Activated CD8-positive, alpha-beta memory T cell treated with anti-CD3 and anti-CD28 coated beads for 48 hours (primary cell): Measurements from ENCODE around the gene CHM.
"Not testable (repeated sequence)": the region's sequence is repeated elsewhere in the genome, so short reads cannot be mapped to it uniquely, and the experiment has no call there.

Source experiments
- DNase-seq, 3 experiments: peaks; one replicate each; pipeline ENCODE4 v3.0.0-alpha.2; 2020; ENCODE audit warnings: low read depth in 2 of 3, low spot score in 2 of 3

The CHM gene

GRCh38 chrX:86047174-86047935 is at the start of gene CHM:
CHM (minus strand) TSS chrX:86047558; CDS start chrX:86047532, 26 bp downstream.
- peak; percentile 13 to 18 (median 15) for DNase-seq

- no peak for DNase-seq
These were observed 31.3 kb upstream of the CHM start for GRCh38 chrX:86078650-86079049.

GRCh38 chrX:86066998-86067397 is 19.6 kb upstream of the CHM start:
- DNase-seq = no peak

- no peak for DNase-seq
These were observed 14.0 kb upstream of the CHM start for GRCh38 chrX:86061407-86061806.

GRCh38 chrX:86051741-86052140 is 4.4 kb upstream of the CHM start:
- no peak for DNase-seq

GRCh38 chrX:86047936-86048280 is 550 bp upstream of the CHM start:
- no peak for DNase-seq

- DNase-seq = no peak
These were observed 3.1 kb downstream of the CHM start for GRCh38 chrX:86044216-86044615.

GRCh38 chrX:86039625-86040568 is 7.5 kb downstream of the CHM start:
- DNase-seq = no peak

- no peak for DNase-seq
These were observed 14.0 kb downstream of the CHM start for GRCh38 chrX:86033385-86033784.

- DNase-seq = no peak
These were observed 18.7 kb downstream of the CHM start for GRCh38 chrX:86028681-86029080.

- DNase-seq = no peak
These were observed 23.5 kb downstream of the CHM start for GRCh38 chrX:86023811-86024210.

GRCh38 chrX:86021652-86022289 is 25.6 kb downstream of the CHM start:
- DNase-seq = no peak

- DNase-seq = no peak
These were observed 31.2 kb downstream of the CHM start for GRCh38 chrX:86016139-86016538.

- DNase-seq = not testable (repeated sequence)
These were observed 32.4 kb downstream of the CHM start for GRCh38 chrX:86014959-86015358.

- DNase-seq = no peak
These were observed 32.9 kb downstream of the CHM start for GRCh38 chrX:86014421-86014820.

GRCh38 chrX:86013792-86014191 is 33.6 kb downstream of the CHM start:
- no peak for DNase-seq

GRCh38 chrX:86012188-86012587 is 35.2 kb downstream of the CHM start:
- DNase-seq = no peak

- DNase-seq = not testable (repeated sequence)
These were observed 37.6 kb downstream of the CHM start for GRCh38 chrX:86009803-86010202.

GRCh38 chrX:86007891-86008290 is 39.5 kb downstream of the CHM start:
- DNase-seq = not testable (repeated sequence)

- DNase-seq = no peak
These were observed 45.1 kb downstream of the CHM start for GRCh38 chrX:86002076-86002896.

- no peak for DNase-seq
These were observed 48.4 kb downstream of the CHM start for GRCh38 chrX:85998954-85999353.
